ENCODE data around the gene SUSD5. TPM values are rescaled to one million over a fixed set of nuclear protein-coding genes. Genes with fewer than 3 reads are reported as not detected.
"Not testable (repeated sequence)": the region's sequence is repeated elsewhere in the genome, so short reads cannot be mapped to it uniquely, and the experiment has no call there.

SUSD5 gene
- total RNA-seq, 4 donors from 2014 or later, result 0.42 to 2.3 (median 1.3) TPM

DNA sequence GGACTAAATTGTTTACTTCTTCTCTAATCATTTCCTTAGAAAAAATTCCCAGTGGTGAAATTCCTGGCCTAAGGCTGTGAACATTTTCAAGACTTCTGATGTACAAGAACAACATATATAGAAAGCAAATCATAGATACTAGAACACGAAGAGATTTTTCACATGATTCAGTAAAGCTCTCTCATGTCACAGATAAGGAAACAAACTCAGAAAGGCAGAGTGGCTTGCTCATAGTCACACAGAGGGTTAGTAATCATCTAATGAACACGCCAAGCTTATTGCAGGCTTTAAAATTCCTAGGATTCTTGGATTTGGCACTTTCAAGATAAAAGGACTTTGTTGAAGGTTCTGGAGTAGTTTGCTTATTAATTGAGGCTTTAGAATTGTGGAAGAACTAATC lies 78.6 kb downstream of the SUSD5 start:
- H3K27ac ChIP-seq (replicated peaks in 1 of 4), result no peak overlapping the region
- no peak overlapping the region for H3K4me3 ChIP-seq
- intact Hi-C loops (cut with DNase I), result no loop called here
- no peaks in the 10 kb centered on the region for H3K27me3 ChIP-seq
- WGBS, result 71% methylated on average over 2 of the region's 2 CpGs
- DNase-seq (ENCODE audit: extremely low spot score), result no peak
- no peak for TF ChIP-seq EP300 (IDR thresholded peaks at IDR 0.05)
- no peak for TF ChIP-seq POLR2A (IDR thresholded peaks at IDR 0.05; ENCODE audit: low read depth)
- no peak for TF ChIP-seq POLR2AphosphoS5 (IDR thresholded peaks at IDR 0.05)
- TF ChIP-seq, protein P1, sequence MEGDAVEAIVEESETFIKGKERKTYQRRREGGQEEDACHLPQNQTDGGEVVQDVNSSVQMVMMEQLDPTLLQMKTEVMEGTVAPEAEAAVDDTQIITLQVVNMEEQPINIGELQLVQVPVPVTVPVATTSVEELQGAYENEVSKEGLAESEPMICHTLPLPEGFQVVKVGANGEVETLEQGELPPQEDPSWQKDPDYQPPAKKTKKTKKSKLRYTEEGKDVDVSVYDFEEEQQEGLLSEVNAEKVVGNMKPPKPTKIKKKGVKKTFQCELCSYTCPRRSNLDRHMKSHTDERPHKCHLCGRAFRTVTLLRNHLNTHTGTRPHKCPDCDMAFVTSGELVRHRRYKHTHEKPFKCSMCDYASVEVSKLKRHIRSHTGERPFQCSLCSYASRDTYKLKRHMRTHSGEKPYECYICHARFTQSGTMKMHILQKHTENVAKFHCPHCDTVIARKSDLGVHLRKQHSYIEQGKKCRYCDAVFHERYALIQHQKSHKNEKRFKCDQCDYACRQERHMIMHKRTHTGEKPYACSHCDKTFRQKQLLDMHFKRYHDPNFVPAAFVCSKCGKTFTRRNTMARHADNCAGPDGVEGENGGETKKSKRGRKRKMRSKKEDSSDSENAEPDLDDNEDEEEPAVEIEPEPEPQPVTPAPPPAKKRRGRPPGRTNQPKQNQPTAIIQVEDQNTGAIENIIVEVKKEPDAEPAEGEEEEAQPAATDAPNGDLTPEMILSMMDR (IDR thresholded peaks at IDR 0.05), result no peak
- H3K9me3 ChIP-seq, result no peaks in the 10 kb centered on the region
- no peaks in the 10 kb centered on the region for H3K4me1 ChIP-seq
- H3K36me3 ChIP-seq, result peaks cover 42 to 81% (median 67%) of the 10 kb centered on the region in 4 donors

DNA sequence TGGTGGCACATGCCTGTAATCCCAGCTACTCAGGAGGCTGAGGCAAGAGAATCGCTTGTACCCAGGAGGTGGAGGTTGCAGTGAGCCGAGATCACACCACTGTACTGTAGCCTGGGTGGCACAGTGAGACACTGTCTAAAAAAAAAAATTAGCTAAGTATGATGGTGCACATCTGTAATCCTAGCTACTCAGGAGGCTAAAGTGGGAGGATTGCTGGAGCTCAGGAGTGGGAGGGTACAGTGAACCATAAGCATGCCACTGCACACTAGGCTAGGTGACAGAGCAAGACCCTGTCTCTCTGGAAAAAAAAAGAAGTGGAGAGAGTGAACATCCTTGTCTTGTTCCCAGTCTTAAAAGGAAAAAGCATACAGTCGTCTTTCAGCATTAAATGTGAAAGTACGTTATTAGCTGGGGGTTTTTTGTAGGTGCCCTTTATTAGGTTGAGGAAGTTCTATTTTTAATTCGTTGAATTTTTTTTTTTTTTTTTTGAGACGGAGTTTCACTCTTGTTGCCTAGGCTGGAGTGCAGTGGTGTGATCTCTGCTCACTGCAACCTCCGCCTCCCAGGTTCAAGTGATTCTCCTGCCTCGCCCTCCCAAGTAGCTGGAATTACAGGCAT lies 79.5 kb downstream of the SUSD5 start:
- WGBS, result 95% methylated on average over 8 of the region's 8 CpGs
- H3K9me3 ChIP-seq; intact Hi-C loops (cut with DNase I); H3K4me3 ChIP-seq; H3K27me3 ChIP-seq; DNase-seq (ENCODE audit: extremely low spot score); H3K27ac ChIP-seq (replicated peaks in 1 of 4); H3K4me1 ChIP-seq: not testable (repeated sequence)
- H3K36me3 ChIP-seq, result peaks cover 47 to 81% (median 72%) of the 10 kb centered on the region in 4 donors

DNA sequence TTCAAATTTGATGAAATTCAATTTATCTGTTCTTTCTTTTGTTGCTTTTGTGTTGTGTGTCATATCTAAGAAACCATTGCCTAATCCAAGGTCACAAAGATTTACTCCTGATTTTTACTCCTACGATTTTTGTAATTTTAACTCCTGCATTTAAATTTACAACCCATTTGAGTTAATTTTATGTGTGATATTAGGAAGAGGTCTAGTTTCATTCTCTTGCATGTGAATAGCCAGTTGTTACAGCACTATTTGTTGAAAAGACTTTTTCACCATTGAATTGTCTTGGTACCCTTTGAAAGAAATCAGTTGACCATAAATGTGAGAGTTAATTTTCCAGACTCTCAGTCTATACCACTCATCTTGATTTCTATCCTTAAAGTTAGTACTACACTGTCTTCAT lies 80.9 kb downstream of the SUSD5 start:
- Histone ChIP-seq H3K4me1 (no peaks in the 10 kb centered on the region), H3K9me3 (no peaks in the 10 kb centered on the region), H3K4me3 (no peak overlapping the region), H3K27ac (replicated peaks in 1 of 4) (no peak overlapping the region), H3K36me3 (peaks cover 45 to 81% (median 76%) of the 10 kb centered on the region in 4 donors), H3K27me3 (no peaks in the 10 kb centered on the region)
- TF ChIP-seq POLR2AphosphoS5 (IDR thresholded peaks at IDR 0.05) (no peak), EP300 (IDR thresholded peaks at IDR 0.05) (no peak), POLR2A (IDR thresholded peaks at IDR 0.05; ENCODE audit: low read depth) (no peak)
- TF ChIP-seq, protein P1 (IDR thresholded peaks at IDR 0.05), result no peak
- intact Hi-C loops (cut with DNase I), result no loop called here
- DNase-seq (ENCODE audit: extremely low spot score), result no peak
- WGBS, result 85% methylated on average over 1 of the region's 1 CpG

DNA sequence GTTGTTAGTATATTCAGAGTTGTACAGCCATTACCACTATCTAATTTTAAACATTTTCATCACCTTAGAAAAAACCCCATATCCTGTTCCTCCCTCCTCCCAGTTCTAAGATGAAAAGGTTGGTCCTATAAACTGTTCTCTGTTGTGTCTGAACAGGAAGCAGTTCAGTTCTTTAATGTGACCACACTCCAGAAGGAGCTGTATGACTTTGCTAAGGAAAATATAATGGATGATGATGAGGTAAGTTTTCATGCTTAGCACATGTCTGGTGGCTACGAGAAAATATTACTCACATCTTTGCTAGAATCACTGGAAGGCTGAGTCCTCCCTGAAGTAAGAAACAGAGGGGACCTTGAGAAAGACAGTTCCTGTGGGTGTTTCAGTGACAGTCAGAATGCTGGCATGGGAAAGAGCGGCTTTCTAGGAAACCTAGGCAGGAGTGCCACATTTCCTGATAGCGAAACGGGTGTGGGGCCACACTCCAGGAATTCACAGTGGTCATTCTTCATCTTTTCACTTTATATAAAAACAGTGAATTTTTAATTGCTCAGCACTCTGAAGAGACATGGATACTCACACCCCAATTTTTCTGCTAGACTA lies 84.5 kb downstream of the SUSD5 start:
- H3K4me3 ChIP-seq, result no peak overlapping the region
- H3K4me1 ChIP-seq, result peaks cover 0 to 5% (median 4%) of the 10 kb centered on the region in 4 donors
- no peaks in the 10 kb centered on the region for H3K27me3 ChIP-seq
- no peaks in the 10 kb centered on the region for H3K9me3 ChIP-seq
- TF ChIP-seq, protein P1 (IDR thresholded peaks at IDR 0.05), result no peak
- TF ChIP-seq POLR2A (IDR thresholded peaks at IDR 0.05; ENCODE audit: low read depth) (no peak), POLR2AphosphoS5 (IDR thresholded peaks at IDR 0.05) (no peak), EP300 (IDR thresholded peaks at IDR 0.05) (no peak)
- peaks cover 57 to 87% (median 78%) of the 10 kb centered on the region in 4 donors for H3K36me3 ChIP-seq
- no peak for DNase-seq (ENCODE audit: extremely low spot score)
- H3K27ac ChIP-seq (replicated peaks in 1 of 4), result no peak overlapping the region
- 92% methylated on average over 3 of the region's 4 CpGs for WGBS
- intact Hi-C loops (cut with DNase I), result no loop called here

DNA sequence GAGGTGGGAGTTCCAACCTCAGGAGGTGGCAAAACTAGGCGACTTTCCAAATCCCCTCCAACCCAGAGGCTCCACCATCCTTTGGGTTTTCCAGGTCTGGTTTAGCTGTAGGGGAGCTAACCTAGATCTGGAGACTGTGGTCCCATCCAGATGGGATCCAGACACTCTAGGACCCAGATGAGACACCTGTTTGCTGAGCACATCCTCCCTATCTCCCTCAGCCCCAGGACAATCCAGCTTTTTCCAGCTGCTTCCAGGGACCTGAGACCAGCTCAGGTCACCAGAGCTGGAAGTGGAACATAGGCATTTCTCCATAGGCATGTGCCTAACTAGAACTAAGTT lies 86.6 kb downstream of the SUSD5 start:
- H3K27ac ChIP-seq (replicated peaks in 1 of 4), result no peak overlapping the region
- H3K36me3 ChIP-seq, result peaks cover 55 to 86% (median 78%) of the 10 kb centered on the region in 4 donors
- 100% methylated on average over 1 of the region's 1 CpG for WGBS
- TF ChIP-seq EP300 (IDR thresholded peaks at IDR 0.05) (no peak), POLR2A (IDR thresholded peaks at IDR 0.05; ENCODE audit: low read depth) (no peak), POLR2AphosphoS5 (IDR thresholded peaks at IDR 0.05) (no peak)
- TF ChIP-seq, protein P1 (IDR thresholded peaks at IDR 0.05), result no peak
- H3K4me3 ChIP-seq, result no peak overlapping the region
- H3K4me1 ChIP-seq, result peaks cover 0 to 5% (median 4%) of the 10 kb centered on the region in 4 donors
- intact Hi-C loops (cut with DNase I), result no loop called here
- no peak for DNase-seq (ENCODE audit: extremely low spot score)
- H3K27me3 ChIP-seq, result no peaks in the 10 kb centered on the region
- H3K9me3 ChIP-seq, result no peaks in the 10 kb centered on the region
